ENCODE results near the gene TBL1X.

The TBL1X gene

DNA sequence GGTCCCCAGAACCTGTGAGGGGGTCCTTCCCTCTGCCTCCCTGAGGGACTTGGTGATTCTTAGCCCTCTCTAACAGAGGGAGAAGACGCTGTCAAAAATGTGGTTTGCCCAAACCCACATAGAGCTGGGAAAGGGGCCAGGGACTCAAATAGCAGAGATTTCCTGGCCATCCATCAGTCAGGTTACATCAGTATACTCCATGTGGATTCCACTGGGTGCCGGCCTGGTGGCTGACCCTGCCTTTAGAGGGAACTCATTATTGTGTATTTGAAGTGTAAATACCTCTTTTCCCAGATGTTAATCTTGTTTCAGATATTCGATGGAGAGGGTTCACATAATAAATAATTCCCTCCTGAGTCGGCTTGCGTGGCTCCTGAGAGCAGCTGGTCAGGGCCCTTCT lies 130.3 kb downstream of the TBL1X start:
- FAIRE-seq, result no peak

DNA sequence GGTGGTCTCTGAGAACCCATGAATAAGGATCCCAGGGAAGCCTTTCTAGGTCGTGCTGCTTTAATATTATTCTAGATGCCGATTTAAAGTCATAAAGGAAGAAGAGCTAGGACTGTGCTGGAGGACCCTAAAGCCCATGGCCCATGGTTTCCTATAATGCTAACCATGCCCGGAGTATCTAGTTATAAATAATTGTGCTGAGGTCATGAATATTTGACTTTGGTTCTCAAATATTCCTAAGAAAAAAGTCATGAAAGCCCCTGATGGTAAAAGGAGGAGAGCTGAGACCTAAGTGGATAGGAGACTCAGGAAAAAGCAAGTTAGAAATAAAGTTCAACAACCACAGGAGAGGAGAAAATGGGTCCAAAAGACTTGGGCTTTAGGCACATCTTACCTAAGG lies 132.0 kb downstream of the TBL1X start:
- FAIRE-seq, result no peak

DNA sequence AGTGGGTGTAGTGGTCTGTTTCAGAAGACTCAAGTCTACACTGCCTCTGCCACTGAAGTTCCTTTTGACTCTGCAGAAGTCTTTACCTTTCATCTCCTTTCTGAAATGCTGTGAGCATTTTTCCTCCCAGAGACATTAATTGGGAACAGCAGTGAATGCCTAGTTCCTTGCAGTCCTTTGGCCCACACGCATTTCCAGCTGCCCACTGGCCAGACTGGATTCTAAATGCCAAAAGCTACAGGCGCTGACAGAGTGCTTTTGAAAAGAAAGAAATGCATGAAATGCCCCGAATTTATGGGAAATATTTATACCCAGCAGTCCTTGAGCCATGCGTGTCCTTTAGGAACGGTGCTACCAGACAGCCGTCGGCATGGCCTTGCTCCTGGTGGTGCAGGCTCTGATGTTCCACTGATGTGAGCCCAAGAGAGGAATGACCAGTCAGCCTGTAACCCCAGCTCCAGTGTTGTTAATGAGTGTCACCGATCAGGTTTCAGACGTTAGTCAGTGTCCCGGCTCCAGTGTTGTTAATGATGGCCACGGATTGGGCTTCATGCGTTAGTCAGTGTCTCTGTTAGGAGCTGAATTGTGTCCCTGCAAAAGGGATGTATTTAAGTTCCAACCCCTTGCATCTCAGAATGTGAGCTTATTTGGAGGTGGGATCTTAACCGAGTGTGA lies 132.6 kb downstream of the TBL1X start:
- no peak for FAIRE-seq

DNA sequence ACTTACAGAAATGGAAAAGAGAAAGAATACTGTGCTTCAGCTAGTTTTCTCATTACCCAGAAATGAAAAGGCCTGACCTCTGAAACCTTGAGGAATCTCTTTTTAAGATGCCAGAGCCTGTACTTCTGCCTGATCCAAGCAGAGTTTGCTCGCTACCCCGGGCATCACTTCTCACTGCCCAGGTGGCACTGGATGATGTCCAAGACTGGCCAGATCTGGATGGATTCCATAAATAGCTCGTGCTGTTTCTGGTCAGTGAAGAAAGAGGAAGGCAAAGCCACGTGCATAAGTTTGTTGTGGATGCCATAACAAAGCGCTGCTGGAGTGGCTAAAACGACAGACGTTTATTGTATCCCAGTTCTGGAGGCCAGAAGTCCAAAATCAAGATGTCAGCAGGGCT lies 133.5 kb downstream of the TBL1X start:
- no peak for FAIRE-seq

DNA sequence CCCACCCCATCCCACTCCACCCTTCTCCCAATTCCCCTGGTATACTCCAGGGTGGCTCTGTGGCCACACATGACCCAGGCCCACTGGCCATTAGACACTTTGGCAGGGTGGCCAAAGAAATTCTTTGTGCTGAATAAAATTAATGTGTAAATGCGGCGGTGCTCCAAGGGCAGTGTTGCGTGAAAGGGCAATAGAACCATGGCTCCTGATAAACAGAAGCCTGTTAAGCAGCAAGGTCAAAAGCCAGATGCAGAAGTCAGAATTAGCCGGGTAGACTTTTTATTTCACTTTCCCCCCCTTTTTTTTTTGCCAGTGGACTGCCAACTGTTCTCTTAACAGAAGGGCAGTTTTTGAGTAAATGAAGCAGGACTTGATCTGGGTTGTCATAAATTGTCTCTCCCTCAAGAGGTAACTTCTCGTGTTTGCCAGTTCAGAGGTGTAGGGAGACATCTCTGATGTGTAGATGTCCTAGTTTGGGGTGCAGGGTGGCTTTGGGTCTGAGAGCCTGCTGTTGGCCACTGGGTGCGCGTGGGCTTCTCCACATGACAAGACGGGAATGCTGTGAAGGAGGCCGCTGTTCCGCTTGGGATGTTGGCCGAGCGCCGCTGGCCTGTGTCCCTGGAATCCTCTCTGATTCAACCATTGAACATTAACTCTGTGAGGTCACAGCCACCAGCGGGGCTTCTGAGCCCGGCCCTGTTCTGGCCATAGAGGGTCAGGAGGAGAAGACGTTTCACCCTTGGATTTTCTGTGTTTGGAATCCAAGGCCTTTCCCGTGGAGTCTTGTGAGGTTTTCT lies 139.5 kb downstream of the TBL1X start:
- FAIRE-seq, result no peak

DNA sequence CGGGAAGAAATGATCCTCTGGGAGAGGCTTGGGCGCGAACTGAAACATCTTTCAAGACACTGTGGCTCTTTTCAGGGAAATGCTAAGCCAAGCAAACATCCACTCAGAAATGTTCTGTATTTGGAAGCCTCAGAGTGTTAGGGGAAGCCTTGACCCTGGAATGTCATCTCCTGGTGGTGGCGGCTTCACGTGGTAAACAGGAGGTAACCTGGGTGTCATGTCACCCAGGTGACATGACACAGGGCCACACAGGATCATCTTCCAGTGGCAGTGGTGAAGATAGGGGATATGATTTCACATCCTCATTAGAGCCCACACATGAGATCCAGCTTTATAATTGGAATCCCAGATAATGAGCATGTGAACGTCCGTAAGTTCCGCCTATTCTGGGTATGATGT lies 140.0 kb downstream of the TBL1X start:
- no peak for FAIRE-seq

DNA sequence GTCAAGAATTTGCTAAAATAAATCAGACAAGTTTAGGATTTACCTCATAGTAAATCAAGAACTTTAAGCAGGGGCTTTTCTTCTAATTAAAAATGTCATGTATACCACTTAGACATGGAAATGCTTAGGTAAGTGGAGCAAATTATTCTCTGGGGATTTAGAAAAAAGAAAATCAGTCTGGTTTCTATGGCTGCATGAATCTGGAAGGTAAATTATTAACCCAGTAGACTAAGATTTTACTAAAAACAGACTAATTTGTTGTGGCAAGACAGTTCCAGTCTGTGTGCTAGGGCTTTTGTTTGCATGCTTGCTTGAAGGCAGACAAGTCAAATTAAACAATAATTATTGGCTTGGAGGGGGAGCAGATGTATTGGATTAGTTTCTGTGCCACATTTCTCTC lies 140.6 kb downstream of the TBL1X start:
- no peak for FAIRE-seq

DNA sequence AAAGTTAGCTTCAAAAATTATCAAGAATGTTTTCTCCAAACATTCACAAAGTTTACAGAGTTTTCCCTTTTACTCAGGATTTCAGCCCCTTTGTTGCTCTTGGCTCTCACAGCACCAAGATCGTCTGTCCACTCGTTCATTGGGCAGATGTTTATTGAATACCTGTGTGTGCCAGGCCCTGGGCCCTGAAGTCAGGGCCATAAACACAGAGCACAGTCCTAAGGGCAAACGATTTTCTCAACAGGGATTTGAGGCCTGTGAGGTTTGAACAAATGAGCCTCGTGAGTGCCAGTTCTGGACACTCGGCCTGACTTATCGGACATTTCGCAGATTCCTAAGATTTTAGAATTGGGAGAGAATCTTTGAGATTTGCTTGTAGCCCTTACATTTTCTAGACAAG lies 142.1 kb downstream of the TBL1X start:
- FAIRE-seq, result no peak

DNA sequence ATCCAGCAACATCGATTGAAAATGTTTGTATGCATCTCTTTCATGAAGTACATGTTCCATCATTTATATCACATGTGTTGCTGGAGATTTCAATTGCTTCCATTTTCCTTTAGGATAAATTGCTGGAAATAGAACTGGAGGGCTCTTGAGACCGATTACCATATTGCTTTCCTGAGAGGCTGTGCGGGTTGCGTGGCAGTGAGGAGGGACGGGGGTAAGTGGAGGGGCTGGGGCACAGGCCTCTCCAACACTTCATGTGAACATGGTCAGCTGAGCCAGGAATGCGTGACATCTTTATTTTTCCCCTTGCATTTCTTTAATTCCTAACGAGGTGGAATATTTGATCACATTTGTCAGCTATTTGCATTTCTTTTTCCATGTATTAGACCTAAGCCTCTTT lies 144.6 kb downstream of the TBL1X start:
- no peak for FAIRE-seq

DNA sequence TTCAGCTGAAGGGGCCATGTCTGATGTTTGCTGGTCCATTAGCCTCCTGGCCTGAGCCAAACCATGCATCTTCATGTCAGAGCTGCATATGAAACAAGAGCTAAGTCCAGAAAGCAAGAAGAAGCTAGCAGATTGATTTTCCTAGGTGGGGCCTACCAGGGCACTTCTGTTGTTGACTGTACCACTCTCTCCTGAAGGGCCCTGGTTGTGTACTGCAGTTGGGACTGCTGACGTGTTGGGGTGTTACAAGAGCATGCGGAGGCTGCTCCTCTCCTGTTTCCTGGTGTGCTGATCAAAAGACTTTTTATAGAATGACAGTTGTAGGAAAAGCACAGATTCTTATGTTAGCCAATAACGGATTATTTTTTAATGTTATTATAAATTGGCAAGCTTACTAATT lies 145.1 kb downstream of the TBL1X start:
- no peak for FAIRE-seq

DNA sequence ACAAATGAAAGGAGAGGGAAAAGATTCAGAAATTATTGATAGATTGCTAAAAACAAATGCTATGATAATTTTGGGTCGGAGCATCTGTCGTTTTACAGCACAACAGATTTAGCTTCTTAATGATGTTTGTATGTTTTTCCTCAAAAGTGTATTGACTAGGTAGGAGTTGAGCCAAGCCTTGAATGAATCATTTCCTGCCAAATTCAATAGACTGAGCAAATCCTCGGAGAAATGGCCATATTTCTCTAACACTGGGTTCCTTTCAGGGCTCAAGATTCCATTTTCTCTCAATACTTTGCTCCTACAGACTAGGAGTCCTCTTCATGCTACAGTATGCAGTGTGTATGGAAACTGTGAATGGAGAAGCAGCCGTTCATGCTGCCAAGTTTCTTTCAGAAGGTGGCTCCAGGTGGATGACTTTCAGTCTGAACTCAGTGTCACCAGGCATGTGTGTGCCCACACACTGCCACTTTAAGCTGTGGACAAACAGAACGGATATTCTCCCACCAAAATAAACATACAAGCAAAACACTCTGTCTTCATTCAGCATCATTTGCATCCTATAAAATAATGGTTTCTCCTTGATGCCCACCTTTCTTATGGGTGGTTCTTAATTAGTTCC lies 146.0 kb downstream of the TBL1X start:
- FAIRE-seq, result no peak

DNA sequence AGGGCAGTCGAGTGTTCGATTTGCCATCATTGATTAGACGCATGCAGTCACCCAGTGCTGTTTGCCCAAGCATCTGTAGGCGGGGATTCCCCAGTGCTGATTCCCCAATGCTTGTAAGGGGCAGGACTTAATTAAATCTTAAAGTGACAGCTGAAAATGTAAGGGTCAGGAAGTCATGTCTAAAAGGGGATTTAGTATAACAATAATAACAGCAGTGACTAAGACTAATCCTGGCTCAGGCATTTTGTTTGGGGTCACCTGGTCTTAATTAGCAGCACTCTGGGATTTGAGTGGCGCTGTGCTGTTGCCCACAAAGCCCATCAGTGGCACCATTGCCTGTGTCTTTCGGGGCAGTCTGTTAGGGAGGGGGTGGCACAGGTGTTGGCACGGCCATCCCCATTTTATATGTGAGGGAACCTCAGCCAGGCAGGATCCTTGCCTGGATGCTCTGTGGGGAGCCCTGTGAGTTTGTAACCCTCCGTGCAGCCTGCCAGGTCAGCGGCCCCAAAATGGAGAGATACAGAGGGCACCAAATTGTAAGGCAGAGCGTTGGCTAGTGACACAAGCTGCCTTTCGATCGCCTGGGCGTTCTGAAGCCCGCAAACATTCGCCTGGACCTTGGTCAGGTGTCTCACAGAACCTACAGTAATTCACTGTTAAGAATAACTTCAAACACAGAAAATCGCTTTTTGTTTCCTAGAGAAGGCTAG lies 146.7 kb downstream of the TBL1X start:
- no peak for FAIRE-seq

DNA sequence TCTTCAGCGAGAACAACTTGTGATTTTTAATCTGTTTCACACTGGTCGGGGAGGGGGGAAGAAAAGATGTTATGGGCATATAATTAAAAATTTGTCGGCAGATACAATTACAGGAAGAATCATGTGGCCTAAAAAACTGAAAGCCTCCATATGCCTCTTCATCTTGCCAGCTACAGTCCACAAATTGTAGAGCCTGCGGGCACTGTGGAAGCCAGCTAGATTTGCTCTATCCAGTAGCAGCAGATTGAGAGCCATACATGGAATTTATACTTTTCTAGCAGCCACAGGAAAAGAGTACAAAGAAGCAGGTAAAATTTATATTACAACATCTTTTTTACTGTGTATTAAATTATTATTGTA lies 147.3 kb downstream of the TBL1X start:
- FAIRE-seq, result no peak

DNA sequence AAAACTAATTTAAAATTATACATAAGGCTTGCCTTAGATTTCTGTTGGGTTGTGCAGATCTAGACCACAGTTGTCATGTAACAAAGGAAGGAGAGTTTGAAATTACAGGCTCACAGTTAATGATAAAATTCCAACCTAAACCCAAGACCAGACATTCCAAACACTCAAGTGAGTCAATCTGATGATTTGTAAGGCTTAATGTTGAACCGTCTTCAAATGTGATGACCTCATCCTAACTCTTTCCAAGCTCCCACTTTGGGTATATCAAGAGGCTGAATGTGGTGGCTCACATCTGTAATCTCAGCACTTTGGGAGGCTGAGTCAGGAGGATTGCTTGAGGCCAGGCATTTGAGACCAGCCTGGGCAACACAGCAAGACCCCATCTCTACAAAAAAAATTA lies 149.2 kb downstream of the TBL1X start:
- FAIRE-seq, result no peak

DNA sequence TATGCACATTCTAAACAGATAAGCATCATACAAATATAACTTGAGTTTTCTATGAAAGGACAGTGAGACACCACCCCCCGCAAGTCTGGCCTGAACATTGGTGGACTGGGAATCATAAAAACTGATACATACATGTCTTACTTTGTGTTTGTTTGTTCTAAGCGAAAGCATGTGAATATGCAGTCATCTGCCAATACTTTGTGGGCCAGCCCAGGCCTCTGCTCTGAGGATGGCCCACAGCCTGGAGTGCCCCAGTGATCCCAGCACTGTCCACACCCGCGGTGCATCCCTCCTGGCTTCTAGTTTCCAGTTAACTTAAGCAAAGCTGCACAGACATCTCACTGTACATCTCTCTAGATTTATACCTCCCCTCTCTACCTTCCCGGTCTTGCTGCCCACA lies 154.3 kb downstream of the TBL1X start:
- no peak for FAIRE-seq

DNA sequence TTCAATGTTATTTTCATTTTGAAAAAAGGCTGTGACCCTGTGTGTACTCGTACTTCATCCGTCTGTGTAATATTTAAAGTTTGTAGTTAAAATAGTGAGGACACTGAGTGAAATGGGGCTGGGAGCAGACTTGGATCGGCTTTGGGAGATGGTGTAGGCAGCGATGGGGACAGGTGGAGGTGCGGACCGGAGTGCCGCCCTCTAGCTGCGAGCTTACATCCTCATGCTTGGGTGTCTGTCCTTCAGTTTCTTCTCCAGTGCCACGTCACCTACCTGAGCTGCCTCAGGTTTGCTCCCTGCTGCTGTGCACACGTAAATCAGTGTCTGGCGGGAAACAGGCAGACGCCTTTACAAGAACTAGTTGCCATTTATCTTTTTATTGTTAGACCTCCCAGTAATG lies 154.7 kb downstream of the TBL1X start:
- FAIRE-seq, result no peak

DNA sequence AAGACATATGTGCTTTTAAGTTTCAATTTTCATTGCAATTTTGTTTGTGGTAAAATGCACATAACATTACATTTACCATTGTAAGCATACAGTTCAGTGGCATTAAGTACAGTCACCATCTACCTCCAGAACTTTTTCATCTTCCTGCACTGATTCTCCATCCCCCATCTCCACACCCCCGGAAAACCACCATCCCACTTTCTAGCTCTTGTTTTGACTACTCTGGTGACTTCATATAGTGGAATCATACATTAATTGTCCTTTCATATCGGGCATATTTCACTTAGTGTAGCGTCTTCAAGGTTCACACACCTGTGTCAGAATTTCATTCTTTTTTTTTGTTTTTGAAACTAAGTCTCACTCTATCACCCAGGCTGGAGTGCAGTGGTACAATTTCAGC lies 157.3 kb downstream of the TBL1X start:
- no peak for FAIRE-seq

DNA sequence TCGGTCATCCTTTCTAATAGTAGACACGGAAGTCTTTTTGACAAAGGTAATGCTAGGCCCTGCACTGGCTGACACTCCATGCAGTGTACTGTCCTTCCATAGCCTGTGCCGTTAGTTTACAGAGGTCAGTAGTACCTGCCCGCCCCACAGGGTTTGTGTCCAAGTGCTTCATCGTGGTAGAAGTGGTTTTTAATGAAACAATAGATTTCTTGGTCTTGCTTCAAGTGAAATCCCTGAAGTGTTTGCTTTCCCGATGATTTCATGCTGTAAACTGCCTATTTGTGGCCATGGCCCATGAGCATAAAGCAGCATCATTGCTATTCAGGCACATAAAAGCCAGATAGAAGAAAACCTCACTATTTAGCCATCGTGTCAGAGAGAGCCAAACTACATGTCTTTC lies 161.5 kb downstream of the TBL1X start:
- FAIRE-seq, result no peak

DNA sequence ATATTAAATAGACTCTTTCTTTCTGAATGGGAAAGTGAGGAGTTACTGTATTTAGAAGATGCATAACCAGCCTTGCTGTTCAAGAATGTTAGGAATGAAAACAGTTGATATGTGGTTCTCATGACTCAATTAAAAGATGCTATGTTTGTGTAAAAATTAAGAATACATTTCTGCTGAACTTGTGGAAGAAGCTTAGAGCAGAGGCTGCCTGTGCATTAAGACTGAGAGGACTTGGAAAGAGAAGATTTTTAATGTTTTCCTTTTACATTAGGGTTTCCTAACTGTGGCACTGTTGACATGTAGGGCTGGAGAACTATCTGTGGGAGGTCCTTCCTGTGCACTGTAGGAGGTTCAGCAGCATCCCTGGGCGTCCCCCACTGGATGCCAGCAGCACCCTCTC lies 163.1 kb downstream of the TBL1X start:
- FAIRE-seq, result peak; percentile 48

DNA sequence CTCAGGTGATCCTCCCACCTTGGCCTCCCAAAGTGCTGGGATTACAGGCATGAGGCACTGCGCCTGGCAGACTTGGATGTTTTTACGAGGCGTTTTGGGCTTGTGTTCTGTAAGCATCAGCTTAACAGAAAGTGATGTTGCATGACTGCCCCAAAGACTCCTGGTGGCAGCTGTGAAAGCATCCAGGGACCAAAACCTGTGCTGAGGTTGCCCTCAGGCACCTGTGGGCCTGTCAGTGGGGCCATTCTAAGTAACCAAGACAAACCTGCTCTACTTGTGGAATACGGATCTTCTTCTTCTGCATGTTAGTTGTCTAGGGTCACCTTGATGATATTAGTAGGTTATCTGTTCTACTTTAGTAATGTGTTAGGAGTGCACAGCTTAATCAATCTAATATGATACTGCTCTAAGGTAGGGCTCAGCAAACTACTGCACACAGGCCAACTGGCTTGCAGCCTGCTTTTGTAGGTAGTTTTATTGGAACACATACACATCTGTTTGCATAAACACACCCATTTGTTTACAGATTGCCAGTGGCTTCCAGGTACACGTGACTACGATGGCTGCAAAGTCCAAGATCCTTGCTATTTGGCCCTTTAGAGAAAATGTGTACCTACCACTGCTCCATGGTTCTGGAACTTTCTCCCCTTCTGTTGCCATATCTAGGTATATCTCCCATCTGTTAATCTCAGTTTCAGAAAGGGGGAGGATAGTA lies 164.1 kb downstream of the TBL1X start:
- FAIRE-seq, result no peak

DNA sequence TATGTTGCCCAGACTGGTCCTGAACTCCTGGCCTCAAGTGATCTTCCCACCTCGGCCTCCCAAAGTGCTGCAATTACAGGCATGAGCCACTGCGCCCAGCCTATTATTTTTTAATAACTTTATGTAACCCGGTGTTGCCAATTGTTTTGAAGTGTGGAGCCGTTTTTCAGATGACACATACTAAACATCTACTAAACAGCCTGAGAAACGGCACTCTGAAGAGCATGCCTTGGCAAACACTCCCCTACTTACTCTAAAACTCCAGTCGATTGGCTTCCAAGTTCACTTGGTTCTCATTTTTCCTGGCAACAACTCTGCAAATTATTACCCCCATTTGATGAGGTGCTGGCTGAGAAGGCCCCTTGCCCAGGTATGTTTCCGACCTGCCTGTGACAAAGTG lies 169.7 kb downstream of the TBL1X start:
- no peak for FAIRE-seq

DNA sequence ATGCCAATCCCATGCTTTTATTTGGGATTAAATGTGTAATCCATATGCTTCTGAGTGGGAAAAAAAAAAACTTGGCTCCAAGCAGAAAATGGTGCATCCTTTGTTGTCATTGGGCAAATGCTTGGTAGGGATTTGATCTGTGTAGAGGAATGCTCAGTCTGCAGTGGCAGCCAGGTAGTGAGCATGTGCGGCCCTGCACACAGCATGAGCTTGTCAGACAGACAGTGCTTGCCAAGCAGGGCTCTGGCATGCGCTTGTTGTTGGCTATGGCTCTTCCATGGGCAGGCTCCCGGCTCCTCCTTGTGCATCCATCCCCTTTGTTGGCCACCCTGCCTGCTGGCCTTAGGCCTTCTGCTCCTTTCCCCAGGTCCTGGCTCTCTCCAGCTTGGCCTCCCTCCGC lies 170.5 kb downstream of the TBL1X start:
- no peak for FAIRE-seq

DNA sequence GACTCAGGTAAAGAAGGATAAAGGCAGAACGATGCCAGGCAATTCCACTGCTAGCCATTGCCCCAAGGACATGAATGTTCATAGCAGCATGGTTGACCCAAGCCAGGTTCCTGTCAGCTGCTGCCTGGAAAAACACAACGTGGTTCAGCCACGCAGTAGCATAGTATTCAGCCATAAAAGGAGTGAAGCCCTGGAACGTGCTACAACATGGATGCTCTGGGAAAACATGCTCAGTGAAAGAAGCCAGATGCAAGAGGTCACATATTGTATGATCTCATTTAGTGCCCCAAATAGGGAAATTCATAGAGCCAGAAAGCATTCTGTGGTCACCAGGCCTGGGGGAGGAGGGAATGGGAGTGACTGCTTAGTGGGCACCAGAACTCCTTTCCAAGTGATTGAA lies 170.9 kb downstream of the TBL1X start:
- FAIRE-seq, result no peak
